GM12878 (cell line): ENCODE results near the gene FREM3. TPM values are rescaled to one million over a fixed set of nuclear protein-coding genes. Genes with fewer than 3 reads are reported as not detected.

Source experiments
- ATAC-seq: fragments of 200-7000 bp; cut with Tn5 transposase; 3 replicates; pipeline ENCODE4 v1.9.1; 2020; ENCODE audit warnings: mild to moderate bottlenecking, moderate library complexity
- BruUV-seq: library from RNA; stranded (reverse); fragments of 400-500 nt; replicated peaks from 2 replicates; lab custom pipeline; 2021; lab: Mats Ljungman, UMichigan
- CTCF ChIA-PET: fragments of 300-600 bp; sonication (Branson Sonifier 250); formaldehyde crosslinking; extraction: SDS; loops from one replicate; lab custom pipeline; 2021; ENCODE audit warnings: inconsistent platforms; lab: Yijun Ruan, JAX
- POLR2A ChIA-PET: fragments of 350-600 bp; formaldehyde crosslinking; extraction: SDS; loops from one replicate; lab custom pipeline; 2021; ENCODE audit warnings: inconsistent platforms; lab: Charles Lee
- RAD21 ChIA-PET: fragments of 300-600 bp; sonication (Branson Sonifier 250); formaldehyde crosslinking; loops from one replicate; lab custom pipeline; 2023; ENCODE audit warnings: antibody characterized with exemption; ENCODE audit not compliant: unreplicated experiment; lab: Charles Lee
- SMC1A ChIA-PET: fragments of 300-600 bp; sonication (Branson Sonifier 250); formaldehyde crosslinking; loops from one replicate; lab custom pipeline; 2023; ENCODE audit not compliant: unreplicated experiment, uncharacterized antibody; lab: Charles Lee
- DNase-seq: peaks from one replicate; pipeline ENCODE4 v3.0.0-alpha.2; 2011; ENCODE audit warnings: low read depth, low spot score
- FAIRE-seq: peaks from 3 replicates; lab custom pipeline; 2011; peaks lifted over from hg19 to GRCh38; lab: Jason Lieb, UNC
- H2AFZ ChIP-seq: 2 replicates; pipeline ENCODE4 v1.6.0; 2011; ENCODE audit warnings: low read depth, low read length, control low read depth; ENCODE audit not compliant: control insufficient read depth
- H3K27ac ChIP-seq: 2 replicates; pipeline ENCODE4 v1.5.1; 2011; ENCODE audit warnings: control low read depth; ENCODE audit not compliant: control insufficient read depth, insufficient read depth
- H3K27me3 ChIP-seq, 2 experiments: replicated peaks in 1 of 2; 2 replicates each; pipeline versions ENCODE4 v1.6.0 to v1.6.1; 2011; ENCODE audit warnings: low read length in 1 of 2; ENCODE audit not compliant: control insufficient read depth in 2 of 2, insufficient read depth in 2 of 2
- H3K36me3 ChIP-seq, 2 experiments: 2 replicates each; pipeline ENCODE4 v1.5.1; 2011; ENCODE audit warnings: low read length in 1 of 2; ENCODE audit not compliant: control insufficient read depth in 2 of 2, insufficient read depth in 2 of 2
- H3K4me1 ChIP-seq: 2 replicates; pipeline ENCODE4 v1.6.1; 2011; ENCODE audit warnings: mild to moderate bottlenecking, low read length, moderate library complexity, mixed read lengths; ENCODE audit not compliant: control insufficient read depth, insufficient read depth
- H3K4me2 ChIP-seq: 2 replicates; pipeline ENCODE4 v1.6.0; 2011; ENCODE audit warnings: control low read depth; ENCODE audit not compliant: control insufficient read depth, insufficient read depth
- H3K4me3 ChIP-seq: fragments of 200-600 bp; sonication (generic); 2 replicates; pipeline ENCODE4 v1.5.1; 2016
- H3K79me2 ChIP-seq: 2 replicates; pipeline ENCODE4 v1.6.0; 2011; ENCODE audit warnings: low read length; ENCODE audit not compliant: control insufficient read depth, insufficient read depth
- H3K9ac ChIP-seq: 2 replicates; pipeline ENCODE4 v1.8.0; 2011; ENCODE audit warnings: low read length, control low read depth, mixed read lengths; ENCODE audit not compliant: control insufficient read depth, insufficient read depth
- H3K9me3 ChIP-seq: replicated peaks from 3 replicates; pipeline ENCODE4 v1.5.1; 2011; ENCODE audit warnings: mild to moderate bottlenecking, low read length; ENCODE audit not compliant: control insufficient read depth, insufficient read depth
- H4K20me1 ChIP-seq: 2 replicates; pipeline ENCODE4 v1.6.0; 2011; ENCODE audit not compliant: control insufficient read depth, insufficient read depth
- BHLHE40 ChIP-seq, 2 experiments: fragments of 450-650 bp in 1 of 2; IDR thresholded peaks; 2 replicates each; pipeline ENCODE4 v1.6.1; 2011 to 2017; ENCODE audit warnings: low read depth in 2 of 2, borderline replicate concordance in 1 of 2, improper control_type of control experiment in 1 of 2, low read length in 1 of 2, mild to moderate bottlenecking in 1 of 2
- CEBPB ChIP-seq, 2 experiments: fragments of 150-350 bp in 1 of 2; IDR thresholded peaks; 2 replicates each; pipeline ENCODE4 v1.6.1; 2012 to 2014; ENCODE audit warnings: low read depth in 2 of 2, low read length in 2 of 2, borderline replicate concordance in 1 of 2, inconsistent platforms in 1 of 2
- CHD4 ChIP-seq: fragments of 200-600 bp; sonication (generic); IDR thresholded peaks from 2 replicates; pipeline ENCODE4 v1.6.1; 2016; ENCODE audit warnings: mild to moderate bottlenecking
- E4F1 ChIP-seq: fragments of 450-650 bp; IDR thresholded peaks from 2 replicates; pipeline ENCODE4 v1.6.1; 2018; ENCODE audit warnings: borderline replicate concordance, mild to moderate bottlenecking; ENCODE audit not compliant: partially characterized antibody
- EP300 ChIP-seq, 2 experiments: fragments of 150-350 bp in 1 of 2; IDR thresholded peaks; 2 replicates each; pipeline ENCODE4 v1.6.1; 2011 to 2012; ENCODE audit warnings: low read depth in 2 of 2, low read length in 2 of 2, borderline replicate concordance in 1 of 2, improper control_type of control experiment in 1 of 2, inconsistent platforms in 1 of 2; ENCODE audit not compliant: control insufficient read depth in 1 of 2
- FOS ChIP-seq: IDR thresholded peaks from 3 replicates; pipeline ENCODE4 v1.6.1; 2011; ENCODE audit warnings: borderline replicate concordance; ENCODE audit not compliant: insufficient read length; ENCODE audit errors: extremely low read depth
- FOXK2 ChIP-seq: fragments of 450-650 bp; IDR thresholded peaks from 2 replicates; pipeline ENCODE4 v1.6.1; 2017; ENCODE audit warnings: mild to moderate bottlenecking, moderate library complexity
- HDAC2 ChIP-seq: fragments of 200-600 bp; sonication (generic); IDR thresholded peaks from 2 replicates; pipeline ENCODE4 v1.6.1; 2017
- NFIC ChIP-seq: IDR thresholded peaks from 2 replicates; pipeline ENCODE4 v1.6.1; 2012; ENCODE audit warnings: low read depth, mild to moderate bottlenecking, inconsistent platforms, low read length, moderate library complexity
- NR2C1 ChIP-seq: fragments of 450-650 bp; IDR thresholded peaks from 2 replicates; pipeline ENCODE4 v1.6.1; 2017; ENCODE audit warnings: antibody characterized with exemption, mild to moderate bottlenecking, moderate library complexity
- POLR2A ChIP-seq: IDR thresholded peaks from 2 replicates; pipeline ENCODE4 v1.6.1; 2011; ENCODE audit warnings: low read depth, mild to moderate bottlenecking, low read length
- RBBP5 ChIP-seq: fragments of 200-600 bp; sonication (generic); conservative IDR thresholded peaks from 2 replicates; pipeline ENCODE4 v1.6.1; 2016
- RELB ChIP-seq: fragments of 450-650 bp; IDR thresholded peaks from 2 replicates; pipeline ENCODE4 v1.6.1; 2017; ENCODE audit warnings: low read depth, mild to moderate bottlenecking, moderate library complexity
- RFX5 ChIP-seq: IDR thresholded peaks from 2 replicates; pipeline ENCODE4 v1.6.1; 2011; ENCODE audit warnings: low read depth, low read length, improper control_type of control experiment
- SMC3 ChIP-seq: IDR thresholded peaks from 2 replicates; pipeline ENCODE4 v1.6.1; 2011; ENCODE audit warnings: low read length, improper control_type of control experiment, borderline replicate concordance
- SP1 ChIP-seq: IDR thresholded peaks from one replicate; pipeline ENCODE4 v1.6.1; 2011; ENCODE audit warnings: low read depth, low read length
- STAT1 ChIP-seq: fragments of 450-650 bp; conservative IDR thresholded peaks from 2 replicates; pipeline ENCODE4 v1.6.1; 2014; ENCODE audit warnings: antibody characterized with exemption, mild to moderate bottlenecking
- TBL1XR1 ChIP-seq: IDR thresholded peaks from 2 replicates; pipeline ENCODE4 v1.6.1; 2012; ENCODE audit warnings: low read depth, low read length, improper control_type of control experiment
- ZBED1 ChIP-seq: IDR thresholded peaks from 2 replicates; pipeline ENCODE4 v1.6.1; 2016; ENCODE audit warnings: borderline replicate concordance
- ZBTB33 ChIP-seq: fragments of 450-650 bp; IDR thresholded peaks from 2 replicates; pipeline ENCODE4 v1.6.1; 2017; ENCODE audit warnings: mild to moderate bottlenecking
- ZNF24 ChIP-seq: fragments of 450-650 bp; IDR thresholded peaks from 2 replicates; pipeline ENCODE4 v1.6.1; 2017; ENCODE audit warnings: antibody characterized with exemption, mild to moderate bottlenecking
- WGBS: methylation state at CpG from one replicate; pipeline ENCODE4 v1.1.6; 2016; ENCODE audit warnings: low lambda C conversion rate; ENCODE audit not compliant: insufficient replicate concordance, insufficient coverage; ENCODE audit errors: missing lambda C conversion rate; 5-methylcytosine and 5-hydroxymethylcytosine counted together
- in situ Hi-C: fragments of 300-500 bp; cut with MboI; formaldehyde crosslinking; loops from 9 replicates; pipeline ENCODE4 v1.14.3; 2018; ENCODE audit warnings: mixed read lengths
- intact Hi-C: fragments of 100-400 bp; cut with micrococcal nuclease; formaldehyde crosslinking; loops from one replicate; pipeline ENCODE4 v1.14.2; 2022; ENCODE audit not compliant: unreplicated experiment
- polyA plus RNA-seq, 11 experiments: library from polyadenylated mRNA; depleted of rRNA in 4 of 11; unstranded in 6 of 11; stranded (reverse) in 5 of 11; fragments of >200 nt; fragmentation: Nextera tagmentation in 4 of 11; fragmentation: Illumina TruSeq in 1 of 11; extraction: Ambion mirVana in 4 of 11; extraction: Trizol in 1 of 11; gene quantifications; 1 replicate in 1 of 11; 2 replicates in 10 of 11; pipeline versions ENCODE4 v1.2.1 to v1.2.3, GENCODE V29; 2011 to 2016; ENCODE audit warnings: inconsistent platforms in 2 of 11, missing spikeins in 2 of 11, low read depth in 1 of 11
- total RNA-seq, 4 experiments: library from RNA; depleted of rRNA in 3 of 4; stranded (reverse); fragments of >200 nt in 3 of 4; fragmentation: Illumina TruSeq in 1 of 4; extraction: Trizol in 1 of 4; gene quantifications; 2 replicates each; pipeline versions ENCODE4 v1.2.1 to v1.2.3, GENCODE V29; 2013 to 2021

The FREM3 gene
- total and polyA plus RNA-seq, 10 of the 15 experiments (the other 5 are each of a cell fraction or from before 2014, with no cell fraction given), result not detected

DNA sequence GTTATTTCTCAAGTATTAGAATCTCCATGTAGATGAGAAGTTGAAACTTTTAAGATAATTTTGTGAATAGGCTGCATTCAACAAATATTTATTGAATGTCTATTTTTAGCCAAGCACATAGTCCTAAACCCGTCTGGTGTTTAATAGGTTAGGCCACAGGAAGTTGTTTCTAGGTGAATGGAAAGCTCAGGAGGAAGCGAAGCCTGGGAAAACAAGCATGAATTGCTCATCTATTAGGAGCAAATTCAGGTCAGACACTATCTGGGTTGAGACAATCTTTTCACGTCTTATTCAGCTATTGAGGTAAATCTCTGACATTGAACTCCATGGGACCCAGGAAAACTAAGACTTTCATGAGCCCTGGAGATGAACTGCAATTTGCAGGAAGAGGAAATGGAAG, 43.1 kb upstream of the FREM3 start (continued):
- TF ChIP-seq ZBTB33 (no peak), CHD4 (no peak)

- Histone ChIP-seq H3K4me1 (no peaks in the 10 kb centered on the region), H3K27me3 (no peaks in the 10 kb centered on the region), H3K27ac (no peak overlapping the region), H3K79me2 (no peaks in the 10 kb centered on the region), H3K36me3 (no peaks in the 10 kb centered on the region), H3K4me2 (no peak overlapping the region), H4K20me1 (no peaks in the 10 kb centered on the region), H3K9me3 (no peaks in the 10 kb centered on the region), H3K9ac (no peak overlapping the region), H2AFZ (no peak overlapping the region), H3K4me3 (no peak overlapping the region)
- SMC1A ChIA-PET, result no interaction called here
- intact Hi-C loops, result no loop called here
- POLR2A ChIA-PET, result no interaction called here
- CTCF ChIA-PET, result no interaction called here
- 0% methylated on average over 2 of the region's 2 CpGs for WGBS
- in situ Hi-C loops, result no loop called here
- RAD21 ChIA-PET, result no interaction called here
- no peak for DNase-seq
- no peak for FAIRE-seq
- no TSS peak for BruUV-seq
- TF ChIP-seq RFX5 (no peak), SMC3 (no peak), HDAC2 (no peak), ZNF24 (no peak), BHLHE40 (IDR thresholded peaks at IDR 0.05; ENCODE audit: borderline replicate concordance in 1 of 2, low read depth in 2 of 2, low read length in 1 of 2) (no peak), RBBP5 (no peak), NR2C1 (no peak), NFIC (no peak), CEBPB (IDR thresholded peaks at IDR 0.05; ENCODE audit: borderline replicate concordance in 1 of 2, low read depth in 2 of 2, low read length in 2 of 2) (no peak), FOXK2 (no peak), SP1 (no peak), ZBED1 (no peak), FOS (no peak), RELB (no peak), TBL1XR1 (no peak), STAT1 (no peak), POLR2A (no peak), E4F1 (no peak), EP300 (IDR thresholded peaks at IDR 0.05; ENCODE audit: borderline replicate concordance in 1 of 2, control insufficient read depth in 1 of 2, low read depth in 2 of 2, low read length in 2 of 2) (no peak)
- no peak for ATAC-seq
These were observed 42.4 kb upstream of the FREM3 start for GRCh38 chr4:143742834-143743233.
